Kidney epithelial cell (primary cell): ENCODE measurements around the gene STK36. TPM values are rescaled to one million over a fixed set of nuclear protein-coding genes. Genes with fewer than 3 reads are reported as not detected.

Source experiments
- DNase-seq: peaks from one replicate; pipeline ENCODE4 v3.0.0-alpha.2; 2010; ENCODE audit warnings: low read depth
- H3K27me3 ChIP-seq: 2 replicates; pipeline ENCODE4 v1.6.0; 2011; ENCODE audit warnings: low read length; ENCODE audit not compliant: control insufficient read depth, insufficient read depth
- H3K36me3 ChIP-seq: 2 replicates; pipeline ENCODE4 v1.5.1; 2011; ENCODE audit warnings: low read length; ENCODE audit not compliant: control insufficient read depth, insufficient read depth
- H3K4me3 ChIP-seq: 2 replicates; pipeline ENCODE4 v1.5.1; 2011; ENCODE audit warnings: low read depth, mild to moderate bottlenecking, control low read depth, low read length
- CTCF ChIP-seq: IDR thresholded peaks from 2 replicates; pipeline ENCODE4 v1.5.1; 2011; ENCODE audit warnings: mild to moderate bottlenecking, moderate library complexity, low read length, control low read depth, inconsistent platforms; ENCODE audit not compliant: insufficient read depth, poor library complexity, severe bottlenecking
- total RNA-seq: library from RNA; depleted of rRNA; stranded (reverse); fragments of >200 nt; gene quantifications from 2 replicates; pipeline ENCODE4 v1.2.3, GENCODE V29; 2015

The STK36 gene
- total RNA-seq, 1 donor from 2014 or later: 49.3 TPM

- Histone ChIP-seq H3K4me3 (no peak overlapping the region), H3K27me3 (no peaks in the 10 kb centered on the region), H3K36me3 (peaks cover 6% of the 10 kb centered on the region)
- DNase-seq: no peak
- no peak for TF ChIP-seq CTCF
Observed at GRCh38 chr2:218643751-218644310, 28.1 kb upstream of the STK36 start.

- TF ChIP-seq CTCF: peak; percentile 55
- no peak overlapping the region for H3K4me3 ChIP-seq
- DNase-seq: no peak
- no peaks in the 10 kb centered on the region for H3K27me3 ChIP-seq
- peaks cover 6% of the 10 kb centered on the region for H3K36me3 ChIP-seq
Observed at GRCh38 chr2:218644721-218645120, 27.2 kb upstream of the STK36 start.

GRCh38 chr2:218645126-218645525, 26.8 kb upstream of the STK36 start:
- peaks cover 5% of the 10 kb centered on the region for H3K36me3 ChIP-seq

GRCh38 chr2:218648088-218648786, 23.6 kb upstream of the STK36 start:
- TF ChIP-seq CTCF: peak; percentile 86
- Histone ChIP-seq H3K4me3 (no peak overlapping the region), H3K36me3 (peaks cover 3% of the 10 kb centered on the region), H3K27me3 (no peaks in the 10 kb centered on the region)
- DNase-seq: no peak

More at GRCh38 chr2:218645126-218645525, 26.8 kb upstream of the STK36 start:
- TF ChIP-seq CTCF: no peak
- Histone ChIP-seq H3K4me3 (no peak overlapping the region), H3K27me3 (no peaks in the 10 kb centered on the region)
- peak; percentile 88 for DNase-seq

- no peak for DNase-seq
- Histone ChIP-seq H3K4me3 (no peak overlapping the region), H3K27me3 (no peaks in the 10 kb centered on the region), H3K36me3 (peaks cover 1% of the 10 kb centered on the region)
- no peak for TF ChIP-seq CTCF
Observed at GRCh38 chr2:218648787-218649100, 23.1 kb upstream of the STK36 start.

- H3K4me3 ChIP-seq: no peak overlapping the region
- H3K36me3 ChIP-seq: no peaks in the 10 kb centered on the region
- no peaks in the 10 kb centered on the region for H3K27me3 ChIP-seq
- no peak for DNase-seq
- TF ChIP-seq CTCF: no peak
Observed at GRCh38 chr2:218655751-218656150, 16.1 kb upstream of the STK36 start.
